HG02623 (cell line): ENCODE data around the gene GIPC2.

ENCODE experiments used
- ATAC-seq: cut with Tn5 transposase; IDR thresholded peaks from one replicate; pipeline ENCODE4 v1.9.1; 2021; ENCODE audit warnings: moderate library complexity; ENCODE audit not compliant: unreplicated experiment

Gene GIPC2

GRCh38 chr1:78035121-78035520 is 10.6 kb upstream of the GIPC2 start:
- ATAC-seq: no peak

GRCh38 chr1:78036450-78036849 is 9.3 kb upstream of the GIPC2 start:
- no peak for ATAC-seq

- no peak for ATAC-seq
Observed at GRCh38 chr1:78038071-78038470, 7.7 kb upstream of the GIPC2 start.

- no peak for ATAC-seq
Observed at GRCh38 chr1:78038491-78038939, 7.3 kb upstream of the GIPC2 start.

- no peak for ATAC-seq
Observed at GRCh38 chr1:78040484-78041089, 5.2 kb upstream of the GIPC2 start.

- ATAC-seq: no peak
Observed at GRCh38 chr1:78043436-78043835, 2.3 kb upstream of the GIPC2 start.

- no peak for ATAC-seq
Observed at GRCh38 chr1:78044796-78045562, 787 bp upstream of the GIPC2 start.

GRCh38 chr1:78045563-78045925 is 222 bp upstream of the GIPC2 start:
- no peak for ATAC-seq

GRCh38 chr1:78047106-78047505 is 1.3 kb downstream of the GIPC2 start:
- ATAC-seq: no peak

GRCh38 chr1:78047631-78048030 is 1.9 kb downstream of the GIPC2 start:
- ATAC-seq: no peak

GRCh38 chr1:78048446-78048845 is 2.7 kb downstream of the GIPC2 start:
- ATAC-seq: no peak

GRCh38 chr1:78049396-78049795 is 3.6 kb downstream of the GIPC2 start:
- ATAC-seq: no peak

- ATAC-seq: no peak
Observed at GRCh38 chr1:78051005-78051404, 5.2 kb downstream of the GIPC2 start.

- no peak for ATAC-seq
Observed at GRCh38 chr1:78052685-78053405, 7.1 kb downstream of the GIPC2 start.

- no peak for ATAC-seq
Observed at GRCh38 chr1:78053498-78053897, 7.7 kb downstream of the GIPC2 start.

- no peak for ATAC-seq
Observed at GRCh38 chr1:78054559-78054958, 8.8 kb downstream of the GIPC2 start.

- no peak for ATAC-seq
Observed at GRCh38 chr1:78054972-78055371, 9.2 kb downstream of the GIPC2 start.

GRCh38 chr1:78055565-78056132 is 9.9 kb downstream of the GIPC2 start:
- no peak for ATAC-seq

- ATAC-seq: no peak
Observed at GRCh38 chr1:78058670-78059069, 12.9 kb downstream of the GIPC2 start.

GRCh38 chr1:78060857-78061563 is 15.2 kb downstream of the GIPC2 start:
- ATAC-seq: peak; percentile 83
